GM23248 (cell line): ENCODE data around the gene ANKRD37.

Experiments used
- EZH2 ChIP-seq: fragments of 200-600 bp; sonication (generic); IDR thresholded peaks from 2 replicates; pipeline ENCODE4 v1.6.1; 2018; ENCODE audit warnings: antibody characterized with exemption, mild to moderate bottlenecking; ENCODE audit not compliant: insufficient read depth, poor library complexity, severe bottlenecking
- EZH2phosphoT487 ChIP-seq: fragments of 200-600 bp; sonication (generic); IDR thresholded peaks from 2 replicates; pipeline ENCODE4 v1.6.1; 2018; ENCODE audit warnings: antibody characterized with exemption, moderate library complexity, mild to moderate bottlenecking, low read depth; ENCODE audit not compliant: insufficient read depth

DNA sequence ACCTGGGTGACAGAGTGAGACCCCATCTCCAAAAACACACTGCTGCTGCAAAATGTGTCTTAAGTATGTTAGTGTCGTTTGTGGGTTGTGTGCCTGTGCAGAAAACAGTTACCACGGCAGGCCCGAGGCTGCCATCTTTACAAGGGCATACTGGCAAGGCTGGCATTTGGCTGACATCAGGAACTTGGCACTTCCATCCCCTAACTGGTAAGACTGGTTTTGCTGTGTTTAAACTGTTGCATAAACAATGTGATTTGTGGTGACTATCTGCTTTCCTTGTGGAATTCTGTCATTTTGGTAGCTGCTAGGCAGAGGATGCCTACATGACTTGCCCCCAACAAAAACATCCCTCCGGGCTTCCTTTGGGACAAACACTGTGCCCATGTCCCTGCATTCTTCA lies 13.2 kb upstream of the ANKRD37 start:
- no peak for TF ChIP-seq EZH2phosphoT487
- TF ChIP-seq EZH2: no peak
